ENCODE measurements around the gene ABCC4.

DNA sequence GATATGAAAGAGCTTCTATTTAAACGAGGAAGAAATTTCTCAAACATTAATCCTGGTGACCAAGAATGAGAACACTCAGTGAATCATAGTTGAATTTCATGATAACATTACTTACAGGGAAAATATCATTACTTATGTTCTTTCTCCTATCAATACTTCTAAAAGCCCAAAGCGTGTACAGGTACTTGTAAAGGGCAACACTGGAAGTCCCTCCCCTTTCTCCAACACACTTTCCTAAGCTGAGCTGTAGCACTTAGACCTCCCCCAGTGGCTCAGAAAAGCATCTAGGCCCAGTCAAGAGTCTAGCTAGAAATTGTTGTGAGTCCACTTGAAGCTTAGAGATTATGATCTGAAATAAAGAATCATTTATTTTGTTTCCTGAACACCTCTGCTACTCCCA is 150.7 kb downstream of the ABCC4 start:
- TF ChIP-seq, protein P1, sequence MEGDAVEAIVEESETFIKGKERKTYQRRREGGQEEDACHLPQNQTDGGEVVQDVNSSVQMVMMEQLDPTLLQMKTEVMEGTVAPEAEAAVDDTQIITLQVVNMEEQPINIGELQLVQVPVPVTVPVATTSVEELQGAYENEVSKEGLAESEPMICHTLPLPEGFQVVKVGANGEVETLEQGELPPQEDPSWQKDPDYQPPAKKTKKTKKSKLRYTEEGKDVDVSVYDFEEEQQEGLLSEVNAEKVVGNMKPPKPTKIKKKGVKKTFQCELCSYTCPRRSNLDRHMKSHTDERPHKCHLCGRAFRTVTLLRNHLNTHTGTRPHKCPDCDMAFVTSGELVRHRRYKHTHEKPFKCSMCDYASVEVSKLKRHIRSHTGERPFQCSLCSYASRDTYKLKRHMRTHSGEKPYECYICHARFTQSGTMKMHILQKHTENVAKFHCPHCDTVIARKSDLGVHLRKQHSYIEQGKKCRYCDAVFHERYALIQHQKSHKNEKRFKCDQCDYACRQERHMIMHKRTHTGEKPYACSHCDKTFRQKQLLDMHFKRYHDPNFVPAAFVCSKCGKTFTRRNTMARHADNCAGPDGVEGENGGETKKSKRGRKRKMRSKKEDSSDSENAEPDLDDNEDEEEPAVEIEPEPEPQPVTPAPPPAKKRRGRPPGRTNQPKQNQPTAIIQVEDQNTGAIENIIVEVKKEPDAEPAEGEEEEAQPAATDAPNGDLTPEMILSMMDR (IDR thresholded peaks at IDR 0.05; ENCODE audit: poor library complexity, severe bottlenecking) = no peak
- TF ChIP-seq POLR2AphosphoS5 (IDR thresholded peaks at IDR 0.05) = no peak
- TF ChIP-seq SMC3 (conservative IDR thresholded peaks at IDR 0.05; ENCODE audit: poor library complexity) = no peak
- no peak for TF ChIP-seq MXI1 (conservative IDR thresholded peaks at IDR 0.05; ENCODE audit: poor library complexity, severe bottlenecking)
- TF ChIP-seq EZH2 (IDR thresholded peaks at IDR 0.05; ENCODE audit: borderline replicate concordance, insufficient read depth, low read length, poor library complexity, severe bottlenecking) = no peak

Measured in neural cell (in vitro differentiated cells).